Peyer's patch (tissue), 4 donors: ENCODE results near the gene ELOVL5. TPM values are rescaled to one million over a fixed set of nuclear protein-coding genes. Genes with fewer than 3 reads are reported as not detected.
"Not testable (repeated sequence)": the region's sequence is repeated elsewhere in the genome, so short reads cannot be mapped to it uniquely, and the experiment has no call there.

Experiments
- DNase-seq, 3 donors: peaks; one replicate each; pipeline ENCODE4 v3.0.0-alpha.2; 2017 to 2019
- H3K27ac ChIP-seq, 4 donors: fragments of 200-600 bp; sonication (generic); one replicate each; pipeline ENCODE4 v1.5.1; 2016 to 2019
- H3K27me3 ChIP-seq, 2 donors: fragments of 200-600 bp; sonication (generic); one replicate each; pipeline ENCODE4 v1.5.1; 2019
- H3K36me3 ChIP-seq, 3 donors: fragments of 200-600 bp; sonication (generic); one replicate each; pipeline ENCODE4 v1.5.1; 2016 to 2019
- H3K4me1 ChIP-seq, 4 donors: fragments of 200-600 bp; sonication (generic); one replicate each; pipeline ENCODE4 v1.5.1; 2016 to 2019
- H3K4me3 ChIP-seq, 4 donors: fragments of 200-600 bp; sonication (generic); 1 replicate in 3 of 4; 2 replicates in 1 of 4; pipeline ENCODE4 v1.5.1; 2016 to 2019; ENCODE audit warnings: mild to moderate bottlenecking in 1 of 4
- H3K9me3 ChIP-seq, 4 donors: fragments of 200-600 bp; sonication (generic); one replicate each; pipeline ENCODE4 v1.5.1; 2016 to 2019; ENCODE audit warnings: mild to moderate bottlenecking in 1 of 4
- CTCF ChIP-seq, 6 experiments: fragments of 450-650 bp in 4 of 6; fragments of 200-600 bp in 2 of 6; sonication (generic) in 1 of 6; IDR thresholded peaks; one replicate each; pipeline ENCODE4 v1.5.1; 2017 to 2019; ENCODE audit warnings: antibody characterized with exemption in 6 of 6, mild to moderate bottlenecking in 3 of 6, moderate library complexity in 1 of 6
- POLR2A ChIP-seq, 2 donors: fragments of 450-650 bp; IDR thresholded peaks; one replicate each; pipeline ENCODE4 v1.5.1; 2017; ENCODE audit warnings: antibody characterized with exemption in 2 of 2, mild to moderate bottlenecking in 2 of 2, moderate library complexity in 2 of 2
- total RNA-seq, 4 donors: library from RNA; depleted of rRNA; stranded (reverse); fragments of >200 nt; gene quantifications; one replicate each; pipeline ENCODE4 v1.1.0, GENCODE V29; 2016

The ELOVL5 gene
- total RNA-seq, 4 donors from 2014 or later: 40.3 to 101 (median 78.6) TPM

- no peaks in the 10 kb centered on the region for H3K9me3 ChIP-seq
- no peak for DNase-seq
- no peak overlapping the region for H3K27ac ChIP-seq
- no peak overlapping the region for H3K4me3 ChIP-seq
- TF ChIP-seq POLR2A (IDR thresholded peaks at IDR 0.05): no peak
- no peak for TF ChIP-seq CTCF (IDR thresholded peaks at IDR 0.05)
- no peaks in the 10 kb centered on the region for H3K27me3 ChIP-seq
- no peaks in the 10 kb centered on the region for H3K4me1 ChIP-seq
- H3K36me3 ChIP-seq: no peaks in the 10 kb centered on the region
Observed at GRCh38 chr6:53390010-53390409, 41.3 kb upstream of the ELOVL5 start.

GRCh38 chr6:53388615-53389014 lies 39.9 kb upstream of the ELOVL5 start:
- not testable (repeated sequence) for H3K4me3 ChIP-seq, H3K27ac ChIP-seq, H3K4me1 ChIP-seq, H3K9me3 ChIP-seq, H3K27me3 ChIP-seq, DNase-seq, H3K36me3 ChIP-seq

GRCh38 chr6:53382421-53382820 lies 33.7 kb upstream of the ELOVL5 start:
- H3K36me3 ChIP-seq: no peaks in the 10 kb centered on the region
- no peaks in the 10 kb centered on the region for H3K9me3 ChIP-seq
- no peak for DNase-seq
- TF ChIP-seq CTCF (IDR thresholded peaks at IDR 0.05) (no peak), POLR2A (IDR thresholded peaks at IDR 0.05) (no peak)
- H3K4me1 ChIP-seq: no peaks in the 10 kb centered on the region
- H3K4me3 ChIP-seq: no peak overlapping the region
- no peak overlapping the region for H3K27ac ChIP-seq
- no peaks in the 10 kb centered on the region for H3K27me3 ChIP-seq

- H3K27me3 ChIP-seq: no peaks in the 10 kb centered on the region
- TF ChIP-seq POLR2A (IDR thresholded peaks at IDR 0.05) (no peak), CTCF (IDR thresholded peaks at IDR 0.05) (no peak)
- no peaks in the 10 kb centered on the region for H3K9me3 ChIP-seq
- no peaks in the 10 kb centered on the region for H3K36me3 ChIP-seq
- no peak for DNase-seq
- no peak overlapping the region for H3K4me3 ChIP-seq
- H3K27ac ChIP-seq: no peak overlapping the region
- no peaks in the 10 kb centered on the region for H3K4me1 ChIP-seq
Observed at GRCh38 chr6:53378208-53378607, 29.5 kb upstream of the ELOVL5 start.

- Histone ChIP-seq H3K4me1 (no peaks in the 10 kb centered on the region), H3K4me3 (no peak overlapping the region), H3K27me3 (no peaks in the 10 kb centered on the region), H3K36me3 (no peaks in the 10 kb centered on the region), H3K9me3 (no peaks in the 10 kb centered on the region), H3K27ac (no peak overlapping the region)
- TF ChIP-seq POLR2A (IDR thresholded peaks at IDR 0.05) (no peak), CTCF (IDR thresholded peaks at IDR 0.05) (no peak)
- no peak for DNase-seq
Observed at GRCh38 chr6:53377793-53378192, 29.0 kb upstream of the ELOVL5 start.

GRCh38 chr6:53377289-53377688 lies 28.5 kb upstream of the ELOVL5 start:
- H3K27ac ChIP-seq: no peak overlapping the region
- no peak for DNase-seq

More at GRCh38 chr6:53377289-53377688, 28.5 kb upstream of the ELOVL5 start:
- no peaks in the 10 kb centered on the region for H3K36me3 ChIP-seq
- H3K4me1 ChIP-seq: no peaks in the 10 kb centered on the region
- H3K9me3 ChIP-seq: no peaks in the 10 kb centered on the region
- no peak for TF ChIP-seq POLR2A (IDR thresholded peaks at IDR 0.05)
- TF ChIP-seq CTCF (IDR thresholded peaks at IDR 0.05): no peak
- H3K4me3 ChIP-seq: no peak overlapping the region
- H3K27me3 ChIP-seq: no peaks in the 10 kb centered on the region
